ENCODE measurements around the gene BCL7B.

GRCh38 chr7:73556208-73557107 is 1.0 kb downstream of the BCL7B start:
- TF ChIP-seq CTCF (IDR thresholded peaks at IDR 0.05) = no peak
- no peak for TF ChIP-seq POLR2A (IDR thresholded peaks at IDR 0.05)
- no peak for TF ChIP-seq EP300 (IDR thresholded peaks at IDR 0.05)

Measured in ovary (tissue), 3 donors.